SK-N-SH treated with all-trans-retinoic acid at 6 μM for 48 hours (cell line): ENCODE results near the gene OR4E2.
"Not testable (repeated sequence)": the region's sequence is repeated elsewhere in the genome, so short reads cannot be mapped to it uniquely, and the experiment has no call there.

Source experiments
- ARNTL ChIP-seq: fragments of 450-650 bp; formaldehyde crosslinking; IDR thresholded peaks from 2 replicates; pipeline ENCODE4 v1.5.0; 2020; ENCODE audit warnings: low read depth, mild to moderate bottlenecking, moderate library complexity, borderline replicate concordance
- BACH2 ChIP-seq: fragments of 250-450 bp; sonication (Bioruptor Pico); IDR thresholded peaks from 2 replicates; pipeline ENCODE4 v1.9.0; 2021; ENCODE audit warnings: mild to moderate bottlenecking, borderline replicate concordance
- CREB5 ChIP-seq: fragments of 250-450 bp; sonication (Bioruptor Pico); IDR thresholded peaks from 2 replicates; pipeline ENCODE4 v1.5.1; 2020; ENCODE audit warnings: low read depth, mild to moderate bottlenecking, moderate library complexity
- GLIS3 ChIP-seq: fragments of 250-450 bp; sonication (Bioruptor Pico); IDR thresholded peaks from 2 replicates; pipeline ENCODE4 v1.5.0; 2020; ENCODE audit warnings: mild to moderate bottlenecking, moderate library complexity
- ISL1 ChIP-seq: fragments of 250-450 bp; sonication (Bioruptor Pico); IDR thresholded peaks from 2 replicates; pipeline ENCODE4 v2.1.2; 2022; ENCODE audit warnings: mild to moderate bottlenecking, moderate library complexity
- PATZ1 ChIP-seq: fragments of 250-450 bp; sonication (Bioruptor Pico); IDR thresholded peaks from 2 replicates; pipeline ENCODE4 v1.8.0; 2020; ENCODE audit warnings: mild to moderate bottlenecking, moderate library complexity, borderline replicate concordance
- PPARA ChIP-seq: fragments of 250-450 bp; sonication (Bioruptor Pico); IDR thresholded peaks from 2 replicates; pipeline ENCODE4 v1.5.0; 2020; ENCODE audit warnings: mild to moderate bottlenecking, borderline replicate concordance
- RARB ChIP-seq: fragments of 250-450 bp; sonication (Bioruptor Pico); IDR thresholded peaks from 2 replicates; pipeline ENCODE4 v1.8.0; 2021; ENCODE audit warnings: mild to moderate bottlenecking, moderate library complexity
- SNAI2 ChIP-seq: fragments of 250-450 bp; sonication (Bioruptor Pico); IDR thresholded peaks from 2 replicates; pipeline ENCODE4 v1.5.0; 2020; ENCODE audit warnings: mild to moderate bottlenecking, moderate library complexity
- ZC3H10 ChIP-seq: fragments of 250-450 bp; sonication (Bioruptor Pico); IDR thresholded peaks from 2 replicates; pipeline ENCODE4 v1.5.1; 2021; ENCODE audit warnings: mild to moderate bottlenecking, moderate library complexity
- ZFP30 ChIP-seq: fragments of 450-650 bp; formaldehyde crosslinking; IDR thresholded peaks from 2 replicates; pipeline ENCODE4 v1.5.0; 2022; ENCODE audit warnings: mild to moderate bottlenecking, moderate library complexity
- ZNF565 ChIP-seq: fragments of 450-650 bp; formaldehyde crosslinking; conservative IDR thresholded peaks from 2 replicates; pipeline ENCODE4 v1.5.0; 2020; ENCODE audit warnings: low read depth, mild to moderate bottlenecking, moderate library complexity
- ZNF8 ChIP-seq: fragments of 450-650 bp; formaldehyde crosslinking; IDR thresholded peaks from 2 replicates; pipeline ENCODE4 v1.5.0; 2020; ENCODE audit warnings: mild to moderate bottlenecking, moderate library complexity

- TF ChIP-seq PATZ1 (CRISPR knock-in tag); ZFP30 (CRISPR knock-in tag); SNAI2 (CRISPR knock-in tag); ZC3H10 (CRISPR knock-in tag); PPARA (CRISPR knock-in tag); RARB (CRISPR knock-in tag); ISL1 (CRISPR knock-in tag); ZNF565; ZNF8 (CRISPR knock-in tag); ARNTL (CRISPR knock-in tag); GLIS3 (CRISPR knock-in tag); BACH2 (CRISPR knock-in tag); CREB5 (CRISPR knock-in tag): not testable (repeated sequence)
Observed at GRCh38 chr14:21630503-21630902, 23.1 kb upstream of the OR4E2 start.
